H9 (cell line): ENCODE measurements around the gene CETP. TPM values are rescaled to one million over a fixed set of nuclear protein-coding genes. Genes with fewer than 3 reads are reported as not detected.

Experiments
- DNase-seq: peaks from one replicate; pipeline ENCODE4 v3.0.0-alpha.2; 2017
- H2AFZ ChIP-seq: one replicate; pipeline ENCODE4 v1.6.1; 2013; ENCODE audit warnings: mild to moderate bottlenecking, low read length, control low read depth, moderate library complexity
- H2AK5ac ChIP-seq: 2 replicates; pipeline ENCODE4 v1.6.1; 2013; ENCODE audit warnings: low read length, control low read depth, mixed read lengths; ENCODE audit not compliant: insufficient read length
- H2BK120ac ChIP-seq: one replicate; pipeline ENCODE4 v1.6.1; 2013; ENCODE audit warnings: low read depth, mild to moderate bottlenecking, low read length, control low read depth, inconsistent platforms; ENCODE audit not compliant: poor library complexity, severe bottlenecking
- H2BK12ac ChIP-seq: 2 replicates; pipeline ENCODE4 v1.6.1; 2013; ENCODE audit warnings: low read length, control low read depth, mixed read lengths, low read depth; ENCODE audit not compliant: insufficient read length
- H2BK15ac ChIP-seq: 2 replicates; pipeline ENCODE4 v1.6.1; 2013; ENCODE audit warnings: low read depth, low read length, control low read depth
- H2BK20ac ChIP-seq: one replicate; pipeline ENCODE4 v1.6.1; 2013; ENCODE audit warnings: low read depth, mild to moderate bottlenecking, low read length, control low read depth, inconsistent platforms; ENCODE audit not compliant: poor library complexity, severe bottlenecking
- H2BK5ac ChIP-seq: 2 replicates; pipeline ENCODE4 v1.6.1; 2013; ENCODE audit warnings: low read length, control low read depth, mixed read lengths; ENCODE audit not compliant: insufficient read length
- H3K14ac ChIP-seq: 2 replicates; pipeline ENCODE4 v1.6.1; 2013; ENCODE audit warnings: low read length, control low read depth; ENCODE audit not compliant: insufficient read depth
- H3K18ac ChIP-seq: 2 replicates; pipeline ENCODE4 v1.6.1; 2013; ENCODE audit warnings: low read depth, mild to moderate bottlenecking, mixed read lengths, low read length, control low read depth; ENCODE audit not compliant: insufficient read length
- H3K23ac ChIP-seq: 2 replicates; pipeline ENCODE4 v1.6.1; 2013; ENCODE audit warnings: low read length, control low read depth, mixed read lengths, low read depth; ENCODE audit not compliant: insufficient read length
- H3K23me2 ChIP-seq: 2 replicates; pipeline ENCODE4 v1.6.1; 2013; ENCODE audit warnings: low read depth, mild to moderate bottlenecking, mixed read lengths, low read length, control low read depth; ENCODE audit not compliant: insufficient read length, poor library complexity, severe bottlenecking
- H3K27ac ChIP-seq: 2 replicates; pipeline ENCODE4 v1.5.1; 2013; ENCODE audit warnings: low read length, control low read depth, mixed read lengths, low read depth; ENCODE audit not compliant: insufficient read length
- H3K27me3 ChIP-seq: 2 replicates; pipeline ENCODE4 v1.6.1; 2013; ENCODE audit warnings: low read length, control low read depth, inconsistent platforms; ENCODE audit not compliant: insufficient read depth
- H3K4ac ChIP-seq: 2 replicates; pipeline ENCODE4 v1.6.1; 2013; ENCODE audit warnings: low read depth, mild to moderate bottlenecking, control low read depth, inconsistent platforms, low read length, moderate library complexity
- H3K4me1 ChIP-seq: 2 replicates; pipeline ENCODE4 v1.6.1; 2013; ENCODE audit warnings: low read length, control low read depth, inconsistent platforms; ENCODE audit not compliant: insufficient read depth
- H3K4me2 ChIP-seq: 2 replicates; pipeline ENCODE4 v1.6.1; 2013; ENCODE audit warnings: low read length, control low read depth, mixed read lengths; ENCODE audit not compliant: insufficient read length, insufficient read depth
- H3K56ac ChIP-seq: 2 replicates; pipeline ENCODE4 v1.6.1; 2013; ENCODE audit warnings: low read depth, mild to moderate bottlenecking, mixed read lengths, low read length, control low read depth; ENCODE audit not compliant: insufficient read length
- H3K79me1 ChIP-seq: 2 replicates; pipeline ENCODE4 v1.6.1; 2013; ENCODE audit warnings: low read depth, mild to moderate bottlenecking, moderate library complexity, low read length, control low read depth, inconsistent platforms; ENCODE audit not compliant: insufficient read depth, poor library complexity, severe bottlenecking
- H3K79me2 ChIP-seq: 2 replicates; pipeline ENCODE4 v1.6.1; 2013; ENCODE audit warnings: low read length, control low read depth, inconsistent platforms; ENCODE audit not compliant: insufficient read depth
- H3K9ac ChIP-seq: 2 replicates; pipeline ENCODE4 v1.6.1; 2013; ENCODE audit warnings: low read length, control low read depth, mixed read lengths; ENCODE audit not compliant: insufficient read length; ENCODE audit errors: extremely low read depth
- H3K9me3 ChIP-seq: one replicate; pipeline ENCODE4 v1.6.1; 2013; ENCODE audit warnings: low read depth, low read length, inconsistent platforms; ENCODE audit not compliant: control insufficient read depth
- H3T11ph ChIP-seq: one replicate; pipeline ENCODE4 v1.6.1; 2013; ENCODE audit warnings: mild to moderate bottlenecking, low read length, control low read depth, inconsistent platforms
- H4K20me1 ChIP-seq: one replicate; pipeline ENCODE4 v1.6.1; 2013; ENCODE audit not compliant: control insufficient read depth, insufficient read length, insufficient read depth
- H4K5ac ChIP-seq: 2 replicates; pipeline ENCODE4 v1.6.1; 2013; ENCODE audit warnings: low read depth, mild to moderate bottlenecking, mixed read lengths, low read length, control low read depth; ENCODE audit not compliant: insufficient read length
- H4K8ac ChIP-seq: replicated peaks from 2 replicates; pipeline ENCODE4 v1.6.1; 2013; ENCODE audit warnings: low read length, control low read depth, mixed read lengths, low read depth; ENCODE audit not compliant: insufficient read length
- H4K91ac ChIP-seq: 2 replicates; pipeline ENCODE4 v1.6.1; 2013; ENCODE audit warnings: low read depth, mild to moderate bottlenecking, moderate library complexity, mixed read lengths, low read length, control low read depth; ENCODE audit not compliant: insufficient read length
- H3K27ac Mint-ChIP-seq, 3 experiments: 2 replicates in 2 of 3; 3 replicates in 1 of 3; pipeline ENCODE4 v1.8.0; 2020 to 2021; ENCODE audit warnings: mixed read lengths in 3 of 3, mild to moderate bottlenecking in 1 of 3, moderate library complexity in 1 of 3
- H3K27me3 Mint-ChIP-seq: 2 replicates; pipeline ENCODE4 v1.8.0; 2021; ENCODE audit warnings: low read depth, mild to moderate bottlenecking, moderate library complexity, mixed read lengths
- H3K36me3 Mint-ChIP-seq, 3 experiments: 2 replicates in 2 of 3; 3 replicates in 1 of 3; pipeline ENCODE4 v1.8.0; 2020 to 2021; ENCODE audit warnings: low read depth in 3 of 3, mixed read lengths in 3 of 3; ENCODE audit not compliant: insufficient read depth in 1 of 3
- H3K4me1 Mint-ChIP-seq, 2 experiments: 2 replicates each; pipeline ENCODE4 v1.8.0; 2020; ENCODE audit warnings: mixed read lengths in 2 of 2
- H3K4me3 Mint-ChIP-seq, 2 experiments: 2 replicates in 1 of 2; 3 replicates in 1 of 2; pipeline ENCODE4 v1.8.0; 2020 to 2021; ENCODE audit warnings: mild to moderate bottlenecking in 2 of 2, mixed read lengths in 2 of 2, moderate library complexity in 1 of 2
- H3K9me3 Mint-ChIP-seq, 2 experiments: 2 replicates in 1 of 2; 3 replicates in 1 of 2; pipeline ENCODE4 v1.8.0; 2020; ENCODE audit warnings: mild to moderate bottlenecking in 2 of 2, mixed read lengths in 2 of 2, moderate library complexity in 1 of 2
- CTCF ChIP-seq: fragments of 200-600 bp; sonication (generic); conservative IDR thresholded peaks from 3 replicates; pipeline ENCODE4 v1.8.0; 2021; ENCODE audit warnings: antibody characterized with exemption, mild to moderate bottlenecking
- WGBS: extraction: QIAGEN DNeasy Blood & Tissue Kit; methylation state at CpG from one replicate; pipeline ENCODE4 v1.1.7; 2013; ENCODE audit warnings: missing lambda C conversion rate, low lambda C conversion rate, mixed read lengths; ENCODE audit not compliant: insufficient read length; ENCODE audit errors: extremely low coverage; 5-methylcytosine and 5-hydroxymethylcytosine counted together
- total RNA-seq: library from RNA; stranded (reverse); gene quantifications from 2 replicates; pipeline ENCODE4 v1.2.1, GENCODE V29; 2021

CETP gene
- total RNA-seq, 1 experiment from 2014 or later = not detected

- Histone ChIP-seq H3K4me1 (no peaks in the 10 kb centered on the region; the same call in 1 of the 2 replicates), H3T11ph (no peak overlapping the region), H3K79me2 (no peaks in the 10 kb centered on the region), H2BK15ac (no peak overlapping the region), H4K20me1 (no peaks in the 10 kb centered on the region), H3K27ac (no peak overlapping the region), H3K4ac (no peak overlapping the region), H3K4me2 (no peak overlapping the region), H3K9ac (no peak overlapping the region), H2BK20ac (no peak overlapping the region), H3K23ac (no peak overlapping the region), H3K27me3 (no peaks in the 10 kb centered on the region), H2BK5ac (no peak overlapping the region), H4K8ac (no peak overlapping the region), H3K18ac (no peak overlapping the region), H2AK5ac (no peak overlapping the region), H3K14ac (no peak overlapping the region; the same call in 1 of the 2 replicates), H3K56ac (no peak overlapping the region), H3K23me2 (no peaks in the 10 kb centered on the region), H3K9me3 (no peaks in the 10 kb centered on the region), H2AFZ (no peak overlapping the region), H4K91ac (no peak overlapping the region), H2BK12ac (no peak overlapping the region), H4K5ac (no peak overlapping the region), H2BK120ac (no peak overlapping the region), H3K79me1 (no peaks in the 10 kb centered on the region)
- no peak for DNase-seq
- no peak overlapping the region for H3K4me3 Mint-ChIP-seq
- H3K9me3 Mint-ChIP-seq = no peaks in the 10 kb centered on the region
- no peak overlapping the region for H3K27ac Mint-ChIP-seq
- no CpG with 5 or more reads among the region's 16 CpGs for WGBS
- peaks cover 3% of the 10 kb centered on the region for H3K27me3 Mint-ChIP-seq
- H3K4me1 Mint-ChIP-seq = peaks cover 9 to 12% of the 10 kb centered on the region in 2 experiments; a peak in 3 of 4 replicates
- no peak for TF ChIP-seq CTCF
- no peaks in the 10 kb centered on the region for H3K36me3 Mint-ChIP-seq
Measured at GRCh38 chr16:57029161-57030160, 67.7 kb downstream of the CETP start.
